Measurements from ENCODE around the gene ANXA3.

DNA sequence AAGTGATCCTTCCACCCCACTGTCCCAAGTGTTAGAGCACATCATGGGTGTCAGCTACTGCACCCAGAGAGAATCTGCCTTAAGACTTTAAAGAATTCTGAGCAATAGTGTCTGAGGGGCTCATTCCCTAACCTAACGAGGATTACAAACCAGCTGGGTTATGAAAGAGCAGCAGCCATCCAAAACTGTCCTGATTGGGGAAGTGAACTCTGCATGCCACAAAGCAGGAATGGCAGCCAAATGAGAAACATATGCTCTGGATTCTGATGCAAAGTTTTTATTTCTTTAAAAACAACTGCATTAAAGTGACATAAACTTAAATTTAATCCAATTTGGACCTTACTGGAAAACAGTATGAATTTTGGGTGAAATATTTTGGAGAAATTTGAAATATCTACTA, 103.2 kb downstream of the ANXA3 start:
- TF ChIP-seq, protein P1, sequence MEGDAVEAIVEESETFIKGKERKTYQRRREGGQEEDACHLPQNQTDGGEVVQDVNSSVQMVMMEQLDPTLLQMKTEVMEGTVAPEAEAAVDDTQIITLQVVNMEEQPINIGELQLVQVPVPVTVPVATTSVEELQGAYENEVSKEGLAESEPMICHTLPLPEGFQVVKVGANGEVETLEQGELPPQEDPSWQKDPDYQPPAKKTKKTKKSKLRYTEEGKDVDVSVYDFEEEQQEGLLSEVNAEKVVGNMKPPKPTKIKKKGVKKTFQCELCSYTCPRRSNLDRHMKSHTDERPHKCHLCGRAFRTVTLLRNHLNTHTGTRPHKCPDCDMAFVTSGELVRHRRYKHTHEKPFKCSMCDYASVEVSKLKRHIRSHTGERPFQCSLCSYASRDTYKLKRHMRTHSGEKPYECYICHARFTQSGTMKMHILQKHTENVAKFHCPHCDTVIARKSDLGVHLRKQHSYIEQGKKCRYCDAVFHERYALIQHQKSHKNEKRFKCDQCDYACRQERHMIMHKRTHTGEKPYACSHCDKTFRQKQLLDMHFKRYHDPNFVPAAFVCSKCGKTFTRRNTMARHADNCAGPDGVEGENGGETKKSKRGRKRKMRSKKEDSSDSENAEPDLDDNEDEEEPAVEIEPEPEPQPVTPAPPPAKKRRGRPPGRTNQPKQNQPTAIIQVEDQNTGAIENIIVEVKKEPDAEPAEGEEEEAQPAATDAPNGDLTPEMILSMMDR (IDR thresholded peaks at IDR 0.05; ENCODE audit: insufficient read depth, low read depth, low read length) = no peak
- no peak for TF ChIP-seq EZH2 (IDR thresholded peaks at IDR 0.05; ENCODE audit: insufficient read depth, low read length)
